PC-3 (cell line): ENCODE results near the gene BTBD17. TPM values are rescaled to one million over a fixed set of nuclear protein-coding genes. Genes with fewer than 3 reads are reported as not detected.

ENCODE experiments used
- ATAC-seq: fragments of 200-7000 bp; cut with Tn5 transposase; 2 replicates; pipeline ENCODE4 v1.9.1; 2020; ENCODE audit warnings: mild to moderate bottlenecking, moderate library complexity
- BruUV-seq: library from RNA; stranded (reverse); fragments of 400-500 nt; replicated peaks from 2 replicates; lab custom pipeline; 2021; lab: Mats Ljungman, UMichigan
- CTCF ChIA-PET: fragments of 300-600 bp; sonication (Branson Sonifier 250); formaldehyde crosslinking; loops from one replicate; lab custom pipeline; 2022; ENCODE audit warnings: antibody characterized with exemption; lab: Charles Lee
- POLR2A ChIA-PET: fragments of 300-600 bp; sonication (Branson Sonifier 250); formaldehyde crosslinking; loops from one replicate; lab custom pipeline; 2022; ENCODE audit warnings: antibody characterized with exemption; ENCODE audit not compliant: unreplicated experiment; lab: Charles Lee
- DNase-seq: peaks from one replicate; pipeline ENCODE4 v3.0.0-alpha.2; 2015
- H2AFZ ChIP-seq: fragments of 300-600 bp; sonication (generic); 2 replicates; pipeline ENCODE4 v1.6.0; 2016; ENCODE audit warnings: antibody characterized with exemption, low read length
- H3F3A ChIP-seq: fragments of 300-600 bp; sonication (generic); one replicate; pipeline ENCODE4 v1.6.0; 2017; ENCODE audit warnings: antibody characterized with exemption, low read length, control low read depth, mild to moderate bottlenecking; ENCODE audit not compliant: unreplicated experiment
- H3K27ac ChIP-seq: fragments of 300-600 bp; sonication (generic); 2 replicates; pipeline ENCODE4 v1.5.1; 2016; ENCODE audit warnings: mild to moderate bottlenecking, low read length
- H3K27me3 ChIP-seq: fragments of 300-600 bp; sonication (generic); 2 replicates; pipeline ENCODE4 v1.6.1; 2016; ENCODE audit warnings: low read length, mixed read lengths
- H3K36me3 ChIP-seq: fragments of 300-600 bp; sonication (generic); 2 replicates; pipeline ENCODE4 v1.6.1; 2016; ENCODE audit warnings: low read depth, mixed run types, low read length, mixed read lengths
- H3K4me1 ChIP-seq: fragments of 300-600 bp; sonication (generic); 2 replicates; pipeline ENCODE4 v1.5.1; 2016; ENCODE audit warnings: low read length; ENCODE audit not compliant: insufficient read depth
- H3K4me2 ChIP-seq: fragments of 300-600 bp; sonication (generic); 2 replicates; pipeline ENCODE4 v1.6.0; 2016; ENCODE audit warnings: low read length
- H3K4me3 ChIP-seq: fragments of 300-600 bp; sonication (generic); 2 replicates; pipeline ENCODE4 v1.5.1; 2016; ENCODE audit warnings: mild to moderate bottlenecking, low read length, mixed read lengths
- H3K79me2 ChIP-seq: fragments of 300-600 bp; sonication (generic); 2 replicates; pipeline ENCODE4 v1.6.1; 2017; ENCODE audit warnings: low read length, mixed read lengths
- H3K9ac ChIP-seq: fragments of 300-600 bp; sonication (generic); 2 replicates; pipeline ENCODE4 v1.6.0; 2016; ENCODE audit warnings: mild to moderate bottlenecking, low read length
- H3K9me2 ChIP-seq: fragments of 300-600 bp; sonication (generic); replicated peaks from 2 replicates; pipeline ENCODE4 v1.6.1; 2016; ENCODE audit warnings: mixed run types, low read length, mixed read lengths
- H3K9me3 ChIP-seq: fragments of 300-600 bp; sonication (generic); 2 replicates; pipeline ENCODE4 v1.6.1; 2016; ENCODE audit warnings: low read length, mixed read lengths
- H4K20me1 ChIP-seq: fragments of 300-600 bp; sonication (generic); 2 replicates; pipeline ENCODE4 v1.6.1; 2016; ENCODE audit warnings: low read length, mixed read lengths
- CTCF ChIP-seq: fragments of 300-600 bp; sonication (generic); conservative IDR thresholded peaks from 2 replicates; pipeline ENCODE4 v1.5.1; 2017; ENCODE audit warnings: antibody characterized with exemption, low read depth, mild to moderate bottlenecking, low read length
- EZH2 ChIP-seq: fragments of 300-600 bp; sonication (generic); IDR thresholded peaks from one replicate; pipeline ENCODE4 v1.6.1; 2017; ENCODE audit warnings: antibody characterized with exemption, mild to moderate bottlenecking, low read length; ENCODE audit not compliant: unreplicated experiment
- EZH2phosphoT487 ChIP-seq: fragments of 300-600 bp; sonication (generic); IDR thresholded peaks from 2 replicates; pipeline ENCODE4 v1.6.1; 2018; ENCODE audit warnings: mild to moderate bottlenecking, antibody characterized with exemption, low read length, borderline replicate concordance
- intact Hi-C: fragments of 100-400 bp; cut with micrococcal nuclease; formaldehyde crosslinking; loops from 2 replicates; pipeline ENCODE4 v1.9.0; 2023
- total RNA-seq: library from RNA; depleted of rRNA; stranded (reverse); fragments of >200 nt; gene quantifications from 2 replicates; pipeline ENCODE4 v1.2.3, GENCODE V29; 2014

BTBD17 gene
- total RNA-seq, 1 experiment from 2014 or later: not detected

- ATAC-seq (no peak), DNase-seq (no peak)
- Histone ChIP-seq H3K27me3 (peaks cover under 1% of the 10 kb centered on the region; the same call in 1 of the 2 replicates), H3K9me2 (no peaks in the 10 kb centered on the region), H3K27ac (no peak overlapping the region), H3K4me2 (no peak overlapping the region), H3F3A (no peaks in the 10 kb centered on the region), H3K79me2 (no peaks in the 10 kb centered on the region), H3K4me3 (no peak overlapping the region), H2AFZ (no peak overlapping the region), H3K9me3 (no peaks in the 10 kb centered on the region), H3K4me1 (peaks cover 19% of the 10 kb centered on the region), H3K36me3 (no peaks in the 10 kb centered on the region), H4K20me1 (no peaks in the 10 kb centered on the region), H3K9ac (no peak overlapping the region)
- intact Hi-C loops: no loop called here
- ChIA-PET CTCF (no interaction called here), POLR2A (no interaction called here)
- no TSS peak for BruUV-seq
- TF ChIP-seq EZH2phosphoT487 (no peak), EZH2 (no peak), CTCF (no peak)
These were observed 21.5 kb upstream of the BTBD17 start for GRCh38 chr17:74383141-74383540.

- Histone ChIP-seq H3K27me3 (peaks cover 13% of the 10 kb centered on the region), H3K9me2 (no peaks in the 10 kb centered on the region), H3K27ac (no peak overlapping the region), H3K79me2 (no peaks in the 10 kb centered on the region), H3K4me1 (peaks cover 19% of the 10 kb centered on the region), H3F3A (no peaks in the 10 kb centered on the region), H4K20me1 (no peaks in the 10 kb centered on the region), H2AFZ (peak overlapping the region; percentile 20; the same call in 1 of the 2 replicates), H3K9me3 (no peaks in the 10 kb centered on the region), H3K4me2 (no peak overlapping the region; the same call in 1 of the 2 replicates), H3K9ac (no peak overlapping the region), H3K4me3 (no peak overlapping the region), H3K36me3 (no peaks in the 10 kb centered on the region)
- ChIA-PET POLR2A (interaction anchor here (0.6 to 0.7 kb wide), 2 partner anchors 58 to 70 kb away, joined by 3 read pairs; no protein-coding TSS in a partner anchor), CTCF (interaction anchor here (0.6 to 3.0 kb wide), 5 partner anchors 13 to 77 kb away, joined by 3 to 47 read pairs (median 17); partner anchors contain the start of gene GPR142)
- DNase-seq (no peak), ATAC-seq (no peak)
- no peak for TF ChIP-seq EZH2
- no TSS peak for BruUV-seq
- intact Hi-C loops: loop anchor here (1.0 kb wide), 1 partner anchor 49 kb away; no protein-coding TSS in a partner anchor
These were observed 19.5 kb upstream of the BTBD17 start for GRCh38 chr17:74380959-74381808.

- no peaks in the 10 kb centered on the region for H3K79me2 ChIP-seq
- H3K36me3 ChIP-seq: no peaks in the 10 kb centered on the region
- no peaks in the 10 kb centered on the region for H3K9me3 ChIP-seq
- peak overlapping the region; percentile 36 for H3K27ac ChIP-seq
- H3K4me3 ChIP-seq: peak overlapping the region; percentile 49
- no peaks in the 10 kb centered on the region for H3F3A ChIP-seq
- TF ChIP-seq CTCF (peak; percentile 63), EZH2 (no peak)
- no peaks in the 10 kb centered on the region for H4K20me1 ChIP-seq
- H3K4me2 ChIP-seq: peak overlapping the region; percentile 79
- intact Hi-C loops: loop anchor here (1.0 kb wide), 1 partner anchor 50 kb away; no protein-coding TSS in a partner anchor
- POLR2A ChIA-PET: interaction anchor here (0.6 to 0.9 kb wide), 3 partner anchors 50 to 71 kb away, joined by 3 to 4 read pairs (median 3); no protein-coding TSS in a partner anchor
- peak overlapping the region; percentile 73 for H2AFZ ChIP-seq
- H3K9ac ChIP-seq: no peak overlapping the region
- BruUV-seq: TSS peak; percentile 56
- ATAC-seq (peak; percentile 74), DNase-seq (peak; percentile 89)
- H3K4me1 ChIP-seq: peaks cover 19% of the 10 kb centered on the region
- CTCF ChIA-PET: interaction anchor here (1.0 to 3.0 kb wide), 6 partner anchors 12 to 110 kb away, joined by 3 to 47 read pairs (median 10); partner anchors contain the start of gene GPR142
- no peaks in the 10 kb centered on the region for H3K9me2 ChIP-seq
- peaks cover 18% of the 10 kb centered on the region for H3K27me3 ChIP-seq
These were observed 18.7 kb upstream of the BTBD17 start for GRCh38 chr17:74380086-74380958.
